ENCODE results near the gene MTUS2.

Gene MTUS2

DNA sequence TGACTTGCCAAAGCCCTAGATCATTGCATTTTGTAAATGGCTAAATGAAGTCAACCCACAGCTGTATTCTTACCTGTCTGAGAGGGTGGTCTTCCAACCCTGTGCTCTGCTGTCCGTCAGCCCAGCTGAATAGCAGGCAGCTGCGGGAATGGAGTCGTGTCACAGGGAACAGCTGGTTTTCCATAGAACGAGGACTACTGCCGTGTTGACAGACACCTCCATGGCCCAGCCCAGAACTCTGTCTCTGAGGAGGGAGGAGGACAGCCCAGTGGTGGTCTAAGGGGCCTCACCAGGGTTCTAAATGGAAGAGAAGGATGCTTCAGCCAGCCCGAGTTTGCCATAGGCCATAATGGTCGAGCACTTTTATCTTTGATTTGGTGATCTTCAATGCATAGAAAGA lies 664.7 kb downstream of the MTUS2 start:
- no peak for DNase-seq (ENCODE audit: low read depth)

DNA sequence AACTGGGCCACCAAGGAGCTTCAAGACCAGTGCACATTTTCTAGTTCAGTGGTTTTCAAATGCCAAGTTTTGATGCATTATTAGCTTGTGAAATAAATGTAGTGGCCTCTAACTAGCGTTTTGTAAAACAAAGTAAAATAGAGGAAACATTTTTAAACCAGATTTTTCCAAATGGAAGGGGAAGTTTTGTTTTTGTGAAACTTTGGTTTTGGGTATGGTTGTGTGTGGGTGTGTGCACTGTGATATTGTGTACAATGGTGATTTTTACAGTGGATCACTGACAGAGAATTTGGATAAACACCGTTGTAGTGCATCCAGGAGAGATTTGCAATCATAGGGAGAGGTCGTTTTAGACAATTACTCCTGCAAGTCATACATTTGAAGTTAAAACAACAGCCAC lies 666.4 kb downstream of the MTUS2 start:
- no peak for DNase-seq (ENCODE audit: low read depth)

DNA sequence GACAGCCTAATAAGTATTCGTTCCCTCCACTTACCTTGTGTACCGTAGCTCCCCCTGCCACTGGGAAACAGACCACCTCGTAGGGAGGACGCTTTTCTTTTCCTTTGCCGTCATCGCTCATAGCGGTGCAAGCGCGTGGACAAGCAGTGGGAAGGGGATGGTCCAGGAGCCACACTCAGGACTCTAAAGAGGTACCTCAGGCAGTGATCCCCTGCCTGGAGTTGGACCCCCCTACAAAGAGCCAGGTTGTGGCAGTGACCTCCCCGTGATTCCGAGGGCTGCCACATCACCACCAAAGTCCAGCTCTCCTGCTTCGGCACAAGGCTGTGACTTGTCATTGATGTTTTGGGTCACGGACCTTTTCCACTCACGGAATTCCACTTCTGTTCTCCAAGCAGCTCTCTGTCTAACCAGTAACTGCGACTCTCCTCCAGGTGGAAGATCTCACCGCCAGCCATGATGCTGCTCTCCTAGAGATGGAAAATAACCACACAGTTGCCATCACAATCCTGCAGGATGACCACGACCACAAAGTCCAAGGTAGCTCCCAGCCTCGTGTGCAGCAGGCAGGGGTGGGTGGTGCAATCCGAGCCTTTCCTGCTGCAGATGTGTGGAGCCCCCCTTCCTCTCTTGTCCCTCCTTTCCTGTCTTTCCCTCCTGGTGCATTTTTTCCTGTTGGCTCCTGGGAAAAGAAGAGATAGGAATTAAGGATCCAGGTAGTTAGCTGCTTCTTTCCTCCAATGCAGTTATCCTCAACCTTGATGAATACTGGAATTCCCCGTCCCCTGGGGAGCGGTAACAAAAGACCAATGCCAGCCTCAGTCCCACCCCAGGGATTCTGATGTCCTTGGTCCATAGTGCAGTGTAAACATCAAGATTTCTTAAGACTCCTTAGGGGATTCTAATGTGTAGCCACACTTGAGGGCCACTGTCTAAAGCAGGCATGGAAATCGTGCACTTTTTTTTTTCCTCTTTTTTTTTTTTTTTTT lies 667.6 kb downstream of the MTUS2 start:
- DNase-seq (ENCODE audit: low read depth): no peak

DNA sequence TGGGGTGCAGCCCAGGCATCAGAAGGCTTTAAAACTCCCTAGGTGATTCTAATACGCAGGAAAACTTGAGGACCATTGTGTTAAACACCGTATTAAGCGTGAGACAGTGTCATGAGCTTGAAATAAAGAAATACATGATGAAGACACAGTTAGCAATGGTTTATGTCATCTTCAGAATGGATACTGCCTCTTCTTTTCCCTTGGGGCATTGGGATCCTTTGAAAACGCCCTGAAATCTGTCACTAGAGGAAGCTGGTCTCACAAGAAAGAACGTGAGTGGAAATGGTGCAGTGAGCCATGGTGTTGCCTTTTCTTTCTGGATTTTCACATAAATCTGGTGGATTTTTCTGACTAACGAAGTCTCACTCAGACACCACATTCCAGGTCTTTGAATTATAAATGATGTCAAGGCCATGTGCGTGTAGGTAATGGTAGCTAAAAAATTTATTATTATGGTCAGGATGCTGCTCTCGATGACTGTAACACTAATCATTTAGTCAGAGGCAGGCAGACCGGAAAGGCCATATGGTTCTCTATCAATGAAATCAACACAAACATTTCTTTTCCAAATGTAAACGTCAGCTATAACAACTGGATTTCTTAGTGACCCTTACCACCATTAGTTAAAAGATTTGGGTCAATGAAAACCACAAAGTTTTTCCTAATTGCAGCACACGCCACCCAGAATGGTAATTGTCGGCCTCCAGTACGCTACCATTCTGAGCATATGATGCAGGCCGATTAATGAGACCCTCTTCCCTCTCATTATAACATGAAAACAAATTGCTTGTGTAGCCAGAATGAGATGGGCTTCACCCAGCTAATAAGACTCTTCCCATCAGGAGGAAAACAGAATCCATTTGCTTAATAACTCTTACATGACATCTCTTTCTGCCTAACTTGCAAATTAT lies 669.8 kb downstream of the MTUS2 start:
- no peak for DNase-seq (ENCODE audit: low read depth)

DNA sequence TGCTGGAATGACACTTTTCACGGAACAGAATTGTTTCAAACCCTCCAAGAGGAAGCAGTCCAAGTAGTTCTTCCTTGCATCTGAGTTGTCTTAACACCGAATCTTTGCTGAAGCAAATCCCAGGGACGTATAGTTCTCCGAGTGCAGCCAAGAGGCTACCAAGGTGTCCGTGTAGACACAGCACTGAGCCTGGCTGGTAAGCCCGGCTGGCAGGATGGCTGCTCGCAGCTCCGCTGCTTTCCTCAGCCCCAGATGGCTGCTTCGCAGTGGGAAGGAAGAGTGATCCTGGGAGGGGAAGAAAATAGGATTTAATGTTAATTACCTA lies 670.4 kb downstream of the MTUS2 start:
- no peak for DNase-seq (ENCODE audit: low read depth)

DNA sequence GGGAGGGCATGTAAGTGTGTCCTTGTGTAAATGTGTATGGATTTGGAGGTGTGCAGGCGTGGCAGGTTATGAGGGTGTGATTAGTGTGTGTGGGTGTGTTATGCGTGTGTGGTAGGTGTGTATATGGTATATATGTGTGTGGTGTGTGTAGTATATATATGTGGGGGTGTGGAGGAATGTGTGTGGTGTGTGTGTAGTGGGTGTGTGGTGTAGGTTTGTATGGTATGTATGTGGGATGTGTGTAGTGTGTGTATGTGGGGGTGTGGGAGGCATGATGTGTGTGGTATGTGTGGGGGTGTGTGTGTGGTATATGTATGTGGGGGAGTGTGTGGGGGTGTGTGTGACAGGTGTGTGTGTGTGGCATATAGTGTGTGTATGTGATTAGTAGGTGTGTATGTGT lies 671.1 kb downstream of the MTUS2 start:
- DNase-seq (ENCODE audit: low read depth): no peak

DNA sequence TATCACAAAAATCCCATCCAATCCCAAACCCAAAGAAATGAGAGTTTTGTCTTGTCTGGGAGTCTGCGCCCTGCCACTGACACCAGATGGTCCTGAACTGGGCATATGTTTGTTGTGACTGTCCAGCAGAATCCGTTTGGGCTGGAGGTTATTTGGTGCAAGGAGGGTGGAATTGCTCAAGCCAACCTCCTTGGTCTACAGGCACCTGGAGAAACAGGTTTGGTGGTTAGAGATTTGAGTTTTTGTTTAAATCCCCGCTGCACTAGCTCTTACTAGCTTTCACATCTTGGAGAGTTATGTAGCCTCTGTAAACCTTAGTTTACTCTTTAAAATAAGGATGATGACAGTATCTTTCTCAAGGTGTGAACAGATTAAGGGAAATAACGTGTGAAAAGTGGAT lies 673.7 kb downstream of the MTUS2 start:
- no peak for DNase-seq (ENCODE audit: low read depth)

DNA sequence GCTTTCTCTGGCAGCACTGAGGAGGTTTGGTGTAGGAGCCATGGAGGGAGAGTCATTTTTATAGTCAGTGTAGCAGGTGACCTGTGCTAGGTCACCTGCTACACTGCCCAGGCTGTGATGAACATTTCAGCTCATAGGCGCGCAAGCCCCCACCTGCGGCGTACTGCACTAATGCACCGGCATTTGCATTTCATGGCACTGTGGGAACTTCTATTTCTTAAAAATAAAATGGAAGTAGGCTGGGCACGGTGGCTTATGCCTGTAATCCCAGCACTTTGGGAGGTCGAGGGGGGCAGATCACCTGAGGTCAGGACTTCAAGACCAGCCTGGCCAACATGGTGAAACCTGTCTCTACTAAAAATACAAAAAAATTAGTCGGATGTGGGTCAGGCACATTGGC lies 674.4 kb downstream of the MTUS2 start:
- no peak for DNase-seq (ENCODE audit: low read depth)

DNA sequence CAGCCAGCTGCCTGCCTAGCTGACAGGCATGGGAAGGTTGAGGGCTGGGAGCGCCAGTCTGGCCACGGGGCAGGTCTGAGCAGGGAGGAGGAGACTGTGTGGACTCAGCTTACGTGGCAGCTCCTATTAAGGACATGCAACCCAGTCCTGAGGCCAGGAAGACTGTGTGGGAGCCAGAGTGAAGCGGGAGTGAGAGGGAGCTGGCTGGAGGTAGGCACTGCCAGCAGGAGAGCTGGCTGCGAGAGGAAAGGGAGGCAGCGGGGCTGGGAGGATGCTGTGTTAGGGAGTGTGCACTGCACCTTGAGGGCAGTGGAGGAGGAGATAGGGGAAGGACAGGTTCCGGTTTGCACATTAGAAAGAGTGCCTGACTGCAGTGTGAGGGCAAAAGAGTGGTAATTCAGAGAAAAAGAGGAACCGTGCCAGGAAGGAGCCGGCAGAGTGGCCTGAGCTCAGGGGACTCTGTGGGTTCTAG lies 676.1 kb downstream of the MTUS2 start:
- no peak for DNase-seq (ENCODE audit: low read depth)

DNA sequence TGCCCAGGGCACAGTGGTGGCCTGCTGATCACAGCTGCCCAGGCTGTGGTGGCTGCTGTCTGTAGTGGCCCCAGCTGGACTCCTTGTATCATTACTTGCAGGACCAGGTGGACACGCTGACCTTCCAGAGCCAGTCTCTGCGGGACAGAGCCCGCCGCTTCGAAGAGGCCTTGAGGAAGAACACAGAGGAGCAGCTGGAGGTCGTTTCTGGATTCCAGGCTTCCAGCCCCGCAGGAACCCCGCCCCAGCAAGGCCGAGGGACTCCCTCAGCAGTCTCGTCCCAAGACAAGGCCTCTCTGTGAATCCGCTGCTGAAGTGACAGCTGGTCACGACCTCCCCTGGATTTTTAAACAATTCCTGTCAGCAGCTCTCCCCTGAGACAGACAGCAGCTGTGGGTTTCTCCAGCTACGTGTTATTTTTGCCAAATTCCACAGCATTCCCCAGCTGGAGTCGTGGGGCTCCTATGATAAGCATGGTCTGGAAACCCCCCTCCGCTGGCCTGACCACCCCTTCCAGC lies 677.1 kb downstream of the MTUS2 start:
- no peak for DNase-seq (ENCODE audit: low read depth)

DNA sequence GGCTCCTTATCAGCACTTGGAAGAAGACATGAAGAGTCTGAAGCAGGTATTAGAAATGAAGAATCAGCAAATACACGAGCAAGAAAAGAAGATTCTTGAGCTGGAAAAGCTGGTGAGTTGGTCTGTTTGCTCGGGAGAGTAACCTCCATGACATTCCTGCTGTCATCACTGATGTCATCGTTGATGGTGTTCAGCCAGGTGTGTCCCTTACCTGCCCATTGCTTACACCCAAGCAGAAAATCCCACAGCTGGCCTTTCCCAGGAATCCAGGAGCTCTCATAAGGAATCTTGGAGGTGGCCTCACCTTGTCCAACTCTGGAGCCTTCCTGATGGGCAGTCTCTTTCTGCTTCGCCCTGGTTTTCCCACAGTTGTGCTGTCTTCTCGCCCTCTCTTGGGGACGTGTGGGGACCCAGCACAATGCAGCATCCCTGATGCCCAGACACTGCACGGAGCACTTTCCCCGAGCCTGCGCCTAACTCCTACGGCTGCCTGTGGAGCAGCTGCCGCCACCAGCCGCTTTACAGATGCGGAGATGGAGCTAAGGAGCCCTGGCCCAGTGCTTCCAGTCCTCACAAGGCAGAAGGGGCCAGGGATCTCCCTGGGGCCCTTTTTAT lies 678.4 kb downstream of the MTUS2 start:
- DNase-seq (ENCODE audit: low read depth): no peak

DNA sequence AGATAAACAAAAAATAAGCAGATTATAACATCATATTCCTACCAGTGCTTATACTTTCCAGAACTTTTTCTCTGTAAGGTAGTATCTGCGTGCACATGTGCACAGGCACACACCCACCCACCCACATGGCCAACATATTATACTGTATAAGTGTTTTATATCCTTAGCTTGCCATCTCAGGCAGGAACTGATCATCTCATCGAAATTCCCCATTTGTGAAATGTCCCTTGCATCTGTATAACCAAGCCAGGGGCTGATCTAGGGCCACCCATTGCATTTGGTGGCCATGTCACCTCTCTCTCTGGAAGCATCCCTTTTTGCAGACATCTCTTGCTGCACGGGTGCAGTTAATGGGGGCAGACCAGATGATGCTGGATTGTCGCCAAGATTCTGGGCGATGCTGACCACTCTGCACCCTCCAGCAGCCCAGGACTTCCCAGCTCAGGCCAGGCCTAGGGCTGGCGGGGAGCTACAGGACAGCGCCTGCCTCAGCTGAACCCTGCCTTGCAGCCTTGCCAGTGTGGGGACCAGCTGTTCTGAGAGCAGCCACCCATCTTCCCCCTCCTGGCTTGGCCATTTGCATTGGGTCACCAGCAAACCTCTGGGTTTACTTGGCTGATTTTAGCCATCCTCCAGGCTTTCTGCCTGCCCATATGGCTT lies 679.5 kb downstream of the MTUS2 start:
- DNase-seq (ENCODE audit: low read depth): no peak

DNA sequence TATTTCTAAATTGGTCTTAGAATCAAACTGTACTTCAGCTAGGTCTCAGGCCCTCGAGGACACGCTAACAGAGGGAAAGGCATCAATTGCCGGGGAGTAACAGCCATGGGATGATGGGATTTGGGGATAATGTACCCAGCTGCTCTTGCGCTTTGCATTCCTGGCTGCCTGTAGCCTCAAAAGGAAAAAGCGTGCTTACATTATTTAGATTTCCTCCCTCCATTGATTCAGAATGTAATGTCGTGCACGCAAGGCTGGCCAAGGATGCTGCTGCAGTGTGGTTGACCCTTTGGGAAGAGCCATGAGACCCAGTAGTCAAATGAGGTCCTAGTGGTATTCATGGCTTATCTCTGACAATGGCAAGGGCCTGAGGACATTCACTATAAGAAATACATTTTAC lies 680.2 kb downstream of the MTUS2 start:
- DNase-seq (ENCODE audit: low read depth): no peak

DNA sequence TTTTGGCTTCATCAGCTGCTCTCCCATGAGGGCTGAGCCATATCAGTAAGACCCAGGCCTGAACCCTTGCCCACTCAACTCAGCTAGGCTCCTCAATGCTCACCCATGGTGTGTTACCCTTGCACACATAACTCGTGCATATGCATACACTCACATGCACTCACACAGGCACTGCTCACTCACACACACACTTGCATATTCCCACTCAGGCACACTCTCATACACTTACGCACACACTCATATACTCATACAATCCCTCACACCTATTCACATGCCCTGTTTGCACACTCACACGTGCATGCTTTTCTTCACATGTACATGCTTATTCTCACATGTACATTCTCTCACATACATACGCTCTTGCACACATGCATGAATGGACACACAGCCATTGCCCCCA lies 681.5 kb downstream of the MTUS2 start:
- DNase-seq (ENCODE audit: low read depth): no peak

DNA sequence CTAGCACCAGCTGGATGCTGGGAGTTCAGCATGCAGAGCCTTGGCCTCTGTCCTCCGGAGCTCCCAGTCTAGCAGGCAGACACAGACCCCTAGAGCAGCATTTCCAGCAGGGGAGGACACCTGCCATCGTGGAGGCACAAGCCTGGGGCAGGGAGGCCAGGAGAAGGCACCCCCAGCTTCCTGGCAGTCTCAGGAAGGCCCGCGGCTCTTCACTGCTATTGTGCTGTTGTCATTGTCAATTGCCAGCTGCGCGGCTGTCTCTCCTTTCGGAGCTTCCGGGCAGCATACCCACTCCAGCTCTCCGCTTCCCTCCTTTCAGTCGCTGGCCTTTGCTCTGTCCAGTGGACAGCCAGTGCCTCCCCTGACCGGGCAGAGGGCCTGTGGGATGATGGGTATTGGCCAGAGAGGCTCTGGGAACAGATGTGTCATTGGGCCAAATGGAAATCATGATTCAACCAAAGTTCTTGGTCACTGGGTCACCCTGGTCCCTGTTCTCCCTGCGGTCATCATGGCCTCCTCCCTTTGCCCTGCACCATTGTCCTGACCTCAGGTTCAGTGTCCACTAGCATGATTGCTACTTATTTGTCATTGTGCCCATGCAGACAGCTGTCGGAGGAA lies 682.4 kb downstream of the MTUS2 start:
- no peak for DNase-seq (ENCODE audit: low read depth)

DNA sequence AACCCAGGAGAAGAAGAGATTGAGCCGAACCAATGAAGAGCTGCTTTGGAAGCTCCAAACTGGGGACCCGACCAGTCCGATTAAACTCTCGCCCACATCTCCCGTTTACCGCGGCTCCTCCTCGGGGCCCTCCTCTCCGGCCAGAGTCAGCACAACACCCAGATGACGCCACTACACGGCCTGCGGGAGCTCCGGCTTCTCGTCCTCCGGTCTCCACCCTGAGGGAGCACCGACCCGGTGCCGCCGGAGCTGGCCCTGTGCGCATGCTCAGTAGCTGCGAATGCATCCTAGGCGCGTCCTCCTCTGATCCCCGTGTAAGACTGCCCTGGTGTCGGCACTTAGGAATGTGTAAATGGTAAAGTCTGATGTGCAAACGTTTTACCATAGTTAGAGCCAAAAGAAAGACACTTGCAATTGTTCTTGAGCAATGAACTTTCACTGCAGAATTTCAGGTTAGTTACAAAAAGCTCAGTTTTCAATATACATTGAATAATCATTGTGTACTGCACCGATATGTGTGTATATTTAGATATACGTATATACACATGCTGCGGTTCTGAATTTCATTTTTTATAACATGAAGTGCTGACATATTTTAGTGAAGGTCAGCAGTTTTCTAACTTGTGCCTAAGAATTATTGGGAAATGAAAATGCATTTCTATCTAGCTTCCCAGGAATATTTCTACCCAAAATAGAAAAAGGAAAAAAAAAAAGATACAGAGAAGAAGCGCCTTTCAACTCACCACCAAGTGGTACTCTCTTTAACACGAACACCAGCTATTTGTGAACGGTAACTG lies 683.1 kb downstream of the MTUS2 start:
- DNase-seq (ENCODE audit: low read depth): no peak

DNA sequence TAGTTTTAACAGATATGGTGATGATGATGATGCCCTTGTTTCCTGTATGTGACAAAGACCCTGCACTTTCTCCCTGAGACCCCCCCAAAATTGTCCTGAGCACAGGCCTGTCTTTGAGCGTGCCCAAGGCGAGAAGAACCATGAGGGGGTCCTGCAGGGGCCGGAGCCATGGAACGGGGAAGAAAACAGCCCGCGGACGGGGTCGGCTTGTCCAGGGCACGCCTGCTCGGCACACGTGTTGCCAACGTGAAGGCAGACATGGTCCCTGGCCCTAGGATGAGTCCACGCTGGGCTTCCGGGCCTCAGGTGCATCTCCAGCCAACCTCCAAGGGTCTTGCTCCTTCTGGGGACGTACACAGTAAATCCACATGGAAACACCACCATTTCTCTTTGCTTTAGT lies 684.6 kb downstream of the MTUS2 start:
- no peak for DNase-seq (ENCODE audit: low read depth)

DNA sequence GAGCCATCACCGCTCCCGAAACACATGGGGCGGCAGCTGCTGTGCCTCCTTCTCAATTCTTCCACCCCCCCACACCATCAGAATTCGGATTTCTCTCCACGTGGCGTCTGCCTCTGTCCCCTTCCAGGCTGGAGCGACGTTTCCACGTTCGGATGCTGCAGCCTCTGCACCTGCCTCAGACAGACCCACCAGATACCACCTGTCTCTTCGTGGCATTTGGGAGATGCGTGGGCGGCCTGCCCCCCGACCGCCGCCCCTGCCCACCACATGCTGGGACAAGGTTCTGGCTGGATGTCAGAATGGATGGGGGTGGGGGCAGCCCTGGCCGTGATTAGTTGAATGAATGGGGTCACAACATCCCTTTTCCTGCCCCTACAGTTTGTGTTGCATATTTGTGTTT lies 685.4 kb downstream of the MTUS2 start:
- no peak for DNase-seq (ENCODE audit: low read depth)

DNA sequence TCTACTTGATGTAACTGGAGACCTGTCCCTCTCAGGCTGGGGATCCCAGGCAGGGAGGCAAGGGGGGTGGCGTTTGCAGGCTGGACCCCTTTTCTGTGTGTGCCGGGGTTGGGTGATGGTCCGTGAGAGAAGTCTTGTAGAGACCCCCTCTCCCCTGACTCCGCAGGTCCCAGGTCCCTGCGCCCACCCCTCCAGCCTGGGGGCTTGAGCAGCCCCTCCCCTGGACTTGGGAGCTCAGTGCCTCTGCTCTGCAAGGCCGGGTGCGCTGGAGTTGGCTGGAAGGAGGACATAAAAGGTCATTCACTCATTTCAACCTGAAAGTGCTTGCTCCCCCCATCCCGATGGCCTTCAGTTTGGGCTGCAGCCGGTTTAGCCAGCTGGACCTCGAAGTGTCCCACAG lies 685.8 kb downstream of the MTUS2 start:
- DNase-seq (ENCODE audit: low read depth): no peak

DNA sequence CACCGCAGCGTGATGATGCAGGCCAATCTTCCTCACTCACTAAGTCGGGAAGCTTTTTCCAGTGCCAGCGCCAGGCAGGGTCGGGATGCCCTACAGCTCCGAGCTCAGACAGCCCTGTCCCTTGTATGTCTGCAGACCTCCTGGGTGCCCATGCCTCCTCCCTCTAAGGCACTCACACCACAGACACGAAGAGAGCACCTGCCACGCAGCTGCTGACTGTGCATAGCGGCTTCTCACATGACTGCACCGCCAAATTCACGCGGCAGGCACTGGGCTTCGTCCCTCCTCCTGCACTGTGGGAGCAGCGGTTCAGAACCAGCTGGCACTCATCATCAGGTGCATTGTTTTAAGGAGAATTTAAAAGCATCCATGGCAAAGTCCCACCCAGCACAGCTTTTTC lies 687.2 kb downstream of the MTUS2 start:
- no peak for DNase-seq (ENCODE audit: low read depth)
